ENCODE data around the gene RNF208. TPM values are rescaled to one million over a fixed set of nuclear protein-coding genes. Genes with fewer than 3 reads are reported as not detected.
"Not testable (repeated sequence)": the region's sequence is repeated elsewhere in the genome, so short reads cannot be mapped to it uniquely, and the experiment has no call there.

The RNF208 gene
- total RNA-seq, 2 donors from 2014 or later: 10.5 to 15.6 TPM

GRCh38 chr9:137241490-137242268 is 19.6 kb upstream of the RNF208 start:
- Histone ChIP-seq H3K9ac (ENCODE audit: extremely low read depth, low read length, poor library complexity, severe bottlenecking) (peak overlapping the region; percentile 92), H3K4me3 (ENCODE audit: low read length) (peak overlapping the region; percentile 92), H3K36me3 (ENCODE audit: control insufficient read depth, insufficient read depth, low read length) (peaks cover 27% of the 10 kb centered on the region), H3K27ac (ENCODE audit: low read depth, low read length) (no peak overlapping the region), H3K27me3 (ENCODE audit: control insufficient read depth, insufficient read depth, low read length, poor library complexity, severe bottlenecking) (no peaks in the 10 kb centered on the region), H3K4me1 (ENCODE audit: control insufficient read depth, insufficient read depth, low read length) (peaks cover 34% of the 10 kb centered on the region), H3K9me3 (ENCODE audit: control insufficient read depth, low read length) (no peaks in the 10 kb centered on the region)
- TF ChIP-seq CTCF (conservative IDR thresholded peaks at IDR 0.05): no peak
- peak; percentile 68 for DNase-seq
- 0 to 1% methylated on average over 25 to 83 of the region's 83 CpGs for WGBS, 2 experiments (ENCODE audit: insufficient coverage in 1 of 2, insufficient read length in 1 of 2)
- peak overlapping the region; percentile 85 for H3K4me3 Mint-ChIP-seq
- H3K4me1 Mint-ChIP-seq: peaks cover 44% of the 10 kb centered on the region
- H3K36me3 Mint-ChIP-seq (ENCODE audit: low read depth): peaks cover 19% of the 10 kb centered on the region
- no peaks in the 10 kb centered on the region for H3K9me3 Mint-ChIP-seq
- H3K27ac Mint-ChIP-seq: peak overlapping the region; percentile 85
- no peaks in the 10 kb centered on the region for H3K27me3 Mint-ChIP-seq (ENCODE audit: insufficient read depth)

- Histone ChIP-seq H3K9me3 (ENCODE audit: control insufficient read depth, low read length) (no peaks in the 10 kb centered on the region), H3K9ac (ENCODE audit: extremely low read depth, low read length, poor library complexity, severe bottlenecking) (peak within 1 kb of the TSS; percentile 92), H3K4me3 (ENCODE audit: low read length) (peak within 1 kb of the TSS; percentile 92), H3K36me3 (ENCODE audit: control insufficient read depth, insufficient read depth, low read length) (peaks cover 27% of the 10 kb centered on the region), H3K4me1 (ENCODE audit: control insufficient read depth, insufficient read depth, low read length) (peaks cover 34% of the 10 kb centered on the region), H3K27me3 (ENCODE audit: control insufficient read depth, insufficient read depth, low read length, poor library complexity, severe bottlenecking) (no peaks in the 10 kb centered on the region), H3K27ac (ENCODE audit: low read depth, low read length) (peak within 1 kb of the TSS; percentile 87)
- 0% methylated on average over 26 to 67 of the region's 67 CpGs for WGBS, 2 experiments (ENCODE audit: insufficient coverage in 1 of 2, insufficient read length in 1 of 2)
- no peak for TF ChIP-seq CTCF (conservative IDR thresholded peaks at IDR 0.05)
- Mint-ChIP-seq H3K4me1 (peaks cover 44% of the 10 kb centered on the region), H3K4me3 (peak within 1 kb of the TSS; percentile 85), H3K36me3 (ENCODE audit: low read depth) (peaks cover 19% of the 10 kb centered on the region), H3K27me3 (ENCODE audit: insufficient read depth) (no peaks in the 10 kb centered on the region), H3K9me3 (no peaks in the 10 kb centered on the region), H3K27ac (peak within 1 kb of the TSS; percentile 91)
- peak; percentile 99 for DNase-seq
These were observed 18.9 kb upstream of the RNF208 start, which contains the start of gene TUBB4B for GRCh38 chr9:137240841-137241489. Gene TUBB4B (plus strand): TSS chr9:137241287. CDS start chr9:137241361, 74 bp downstream.

- WGBS, 2 experiments (ENCODE audit: insufficient coverage in 1 of 2, insufficient read length in 1 of 2): 0% methylated on average over 6 to 58 of the region's 58 CpGs
- Mint-ChIP-seq H3K36me3 (ENCODE audit: low read depth) (peaks cover 19% of the 10 kb centered on the region), H3K9me3 (no peaks in the 10 kb centered on the region), H3K4me3 (peak overlapping the region; percentile 85), H3K4me1 (peaks cover 42% of the 10 kb centered on the region), H3K27me3 (ENCODE audit: insufficient read depth) (no peaks in the 10 kb centered on the region), H3K27ac (no peak overlapping the region)
- Histone ChIP-seq H3K27me3 (ENCODE audit: control insufficient read depth, insufficient read depth, low read length, poor library complexity, severe bottlenecking) (no peaks in the 10 kb centered on the region), H3K27ac (ENCODE audit: low read depth, low read length) (peak overlapping the region; percentile 87), H3K4me3 (ENCODE audit: low read length) (peak overlapping the region; percentile 86), H3K4me1 (ENCODE audit: control insufficient read depth, insufficient read depth, low read length) (peaks cover 34% of the 10 kb centered on the region), H3K36me3 (ENCODE audit: control insufficient read depth, insufficient read depth, low read length) (peaks cover 27% of the 10 kb centered on the region), H3K9me3 (ENCODE audit: control insufficient read depth, low read length) (no peaks in the 10 kb centered on the region), H3K9ac (ENCODE audit: extremely low read depth, low read length, poor library complexity, severe bottlenecking) (peak overlapping the region; percentile 83)
- no peak for DNase-seq
- peak; percentile 31 for TF ChIP-seq CTCF (conservative IDR thresholded peaks at IDR 0.05)
These were observed 18.3 kb upstream of the RNF208 start for GRCh38 chr9:137240318-137240840.

- peaks cover 34% of the 10 kb centered on the region for H3K4me1 ChIP-seq (ENCODE audit: control insufficient read depth, insufficient read depth, low read length)
- H3K4me1 Mint-ChIP-seq: peaks cover 42% of the 10 kb centered on the region
- not testable (repeated sequence) for H3K27me3 ChIP-seq (ENCODE audit: control insufficient read depth, insufficient read depth, low read length, poor library complexity, severe bottlenecking); H3K9me3 ChIP-seq (ENCODE audit: control insufficient read depth, low read length); H3K9me3 Mint-ChIP-seq; DNase-seq; H3K27me3 Mint-ChIP-seq (ENCODE audit: insufficient read depth)
- peak overlapping the region; percentile 86 for H3K4me3 ChIP-seq (ENCODE audit: low read length)
- WGBS, 2 experiments (ENCODE audit: insufficient coverage in 1 of 2, insufficient read length in 1 of 2): 64% methylated on average over 7 to 27 of the region's 27 CpGs
- peak overlapping the region; percentile 58 for H3K27ac Mint-ChIP-seq
- H3K36me3 ChIP-seq (ENCODE audit: control insufficient read depth, insufficient read depth, low read length): peaks cover 27% of the 10 kb centered on the region
- H3K27ac ChIP-seq (ENCODE audit: low read depth, low read length): peak overlapping the region; percentile 87
- peak overlapping the region; percentile 83 for H3K9ac ChIP-seq (ENCODE audit: extremely low read depth, low read length, poor library complexity, severe bottlenecking)
- peaks cover 19% of the 10 kb centered on the region for H3K36me3 Mint-ChIP-seq (ENCODE audit: low read depth)
- peak overlapping the region; percentile 85 for H3K4me3 Mint-ChIP-seq
These were observed 17.6 kb upstream of the RNF208 start for GRCh38 chr9:137239541-137240200.

All from endodermal cell (in vitro differentiated cells).